HS-27A (cell line): Measurements from ENCODE around the gene RTL1.

ENCODE experiments used
- DNase-seq: peaks from one replicate; pipeline ENCODE4 v3.0.0-alpha.2; 2012; ENCODE audit warnings: low read depth, missing footprints

Gene RTL1

GRCh38 chr14:100898465-100898864 lies 5.1 kb downstream of the RTL1 start:
- DNase-seq = no peak

- no peak for DNase-seq
Measured at GRCh38 chr14:100896369-100897060, 7.0 kb downstream of the RTL1 start.

GRCh38 chr14:100895411-100895810 lies 8.1 kb downstream of the RTL1 start:
- DNase-seq = no peak

GRCh38 chr14:100894416-100894815 lies 9.1 kb downstream of the RTL1 start:
- DNase-seq = no peak

GRCh38 chr14:100893760-100894159 lies 9.8 kb downstream of the RTL1 start:
- DNase-seq = no peak

- DNase-seq = no peak
Measured at GRCh38 chr14:100893228-100893601, 10.3 kb downstream of the RTL1 start.

GRCh38 chr14:100892496-100893227 lies 10.9 kb downstream of the RTL1 start:
- DNase-seq = no peak

GRCh38 chr14:100891501-100892445 lies 11.7 kb downstream of the RTL1 start:
- DNase-seq = no peak

- DNase-seq = no peak
Measured at GRCh38 chr14:100891051-100891450, 12.5 kb downstream of the RTL1 start.

GRCh38 chr14:100890061-100890850 lies 13.3 kb downstream of the RTL1 start:
- no peak for DNase-seq

- no peak for DNase-seq
Measured at GRCh38 chr14:100889641-100890040, 13.9 kb downstream of the RTL1 start.

- no peak for DNase-seq
Measured at GRCh38 chr14:100888789-100889315, 14.7 kb downstream of the RTL1 start.

GRCh38 chr14:100887728-100888335 lies 15.7 kb downstream of the RTL1 start:
- no peak for DNase-seq

GRCh38 chr14:100885617-100886016 lies 17.9 kb downstream of the RTL1 start:
- no peak for DNase-seq

GRCh38 chr14:100885196-100885595 lies 18.3 kb downstream of the RTL1 start:
- no peak for DNase-seq

GRCh38 chr14:100884456-100884855 lies 19.1 kb downstream of the RTL1 start:
- DNase-seq = no peak

- DNase-seq = no peak
Measured at GRCh38 chr14:100883789-100884101, 19.8 kb downstream of the RTL1 start.

GRCh38 chr14:100882991-100883788 lies 20.3 kb downstream of the RTL1 start:
- DNase-seq = no peak

- no peak for DNase-seq
Measured at GRCh38 chr14:100882026-100882967, 21.2 kb downstream of the RTL1 start.
